ENCODE results near the gene ZNF536.
"Not testable (repeated sequence)": the region's sequence is repeated elsewhere in the genome, so short reads cannot be mapped to it uniquely, and the experiment has no call there.

ZNF536 gene

DNA sequence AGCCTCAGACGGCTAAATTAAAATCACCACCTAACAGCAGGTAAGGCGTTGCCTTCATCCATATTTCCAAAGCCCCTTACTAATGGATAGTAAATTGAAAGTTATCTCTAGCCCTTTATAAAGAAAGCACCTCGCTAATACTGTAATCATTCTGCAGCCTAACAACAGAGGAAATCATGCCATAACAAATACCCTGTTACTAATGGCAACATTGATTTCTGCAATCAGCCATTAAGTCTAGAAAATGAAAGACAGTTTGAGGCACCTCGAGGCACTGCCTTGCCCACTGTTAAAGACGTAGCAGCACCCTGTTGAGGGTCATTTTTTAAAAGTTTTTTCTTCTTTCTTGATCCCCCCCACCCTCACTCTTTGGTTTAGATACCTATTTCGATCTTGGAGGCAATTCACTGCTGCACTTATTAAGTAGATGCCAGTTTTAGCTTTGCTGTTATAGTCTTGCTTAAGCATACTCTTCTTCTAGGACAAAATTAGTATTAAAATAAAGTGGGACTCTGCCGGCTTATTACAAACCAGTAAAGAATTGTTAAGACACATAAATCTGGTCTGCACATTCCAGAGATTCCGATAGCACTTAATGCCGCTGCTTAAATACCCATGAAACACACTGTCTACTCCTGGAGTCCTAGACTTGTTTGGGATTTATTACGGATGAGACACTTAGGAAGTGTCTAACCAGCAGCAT lies 74.8 kb downstream of the ZNF536 start:
- DNase-seq (ENCODE audit: low read depth) = peak; percentile 10

DNA sequence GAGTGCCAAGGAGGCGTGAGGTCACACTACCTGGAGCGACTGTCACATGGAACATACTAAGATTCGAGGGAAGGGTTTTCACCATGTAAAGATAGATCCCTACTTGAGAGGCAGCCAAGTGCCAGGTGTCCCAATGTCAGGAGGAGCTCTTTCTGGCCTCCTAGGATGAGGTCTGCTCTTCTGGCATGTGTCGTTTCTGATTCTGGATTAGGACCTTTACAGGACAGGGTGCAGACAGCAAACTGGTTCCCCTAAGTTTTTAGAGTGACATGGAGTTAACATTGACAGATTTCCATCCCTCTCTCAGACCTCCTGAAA lies 75.3 kb downstream of the ZNF536 start:
- no peak for DNase-seq (ENCODE audit: low read depth)

DNA sequence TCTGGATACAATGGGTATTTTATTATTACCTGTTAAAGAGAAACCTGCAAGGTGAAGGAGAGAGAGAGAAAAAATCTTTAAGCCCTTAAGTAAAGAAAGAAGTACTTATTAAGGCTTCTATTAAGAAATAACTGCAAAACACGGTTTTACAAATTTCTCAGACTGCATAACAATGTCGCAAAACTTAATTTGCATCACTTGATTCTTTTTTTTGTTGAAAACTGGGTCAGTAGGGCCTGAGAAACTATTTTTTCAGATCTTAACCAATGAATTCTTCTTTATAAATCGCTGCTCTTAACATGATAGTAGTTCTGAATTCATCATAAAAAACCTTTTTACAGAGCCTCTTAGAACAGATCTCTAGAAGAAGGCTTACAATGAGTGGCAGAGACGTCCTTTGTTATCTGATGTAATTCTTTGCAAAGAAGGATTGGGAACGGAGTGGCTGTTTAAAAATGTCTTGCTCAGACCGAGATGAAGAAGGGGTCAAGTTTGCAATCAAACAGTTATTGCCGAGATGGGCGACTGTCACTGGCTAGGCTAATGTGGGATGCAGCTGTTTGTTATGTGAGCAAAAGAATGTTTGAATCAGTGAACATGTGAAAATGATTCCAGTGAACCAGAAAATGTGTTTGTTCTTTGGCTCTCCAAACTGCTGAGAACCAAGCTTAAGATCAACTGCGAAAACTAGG lies 76.3 kb downstream of the ZNF536 start:
- DNase-seq (ENCODE audit: low read depth) = no peak

DNA sequence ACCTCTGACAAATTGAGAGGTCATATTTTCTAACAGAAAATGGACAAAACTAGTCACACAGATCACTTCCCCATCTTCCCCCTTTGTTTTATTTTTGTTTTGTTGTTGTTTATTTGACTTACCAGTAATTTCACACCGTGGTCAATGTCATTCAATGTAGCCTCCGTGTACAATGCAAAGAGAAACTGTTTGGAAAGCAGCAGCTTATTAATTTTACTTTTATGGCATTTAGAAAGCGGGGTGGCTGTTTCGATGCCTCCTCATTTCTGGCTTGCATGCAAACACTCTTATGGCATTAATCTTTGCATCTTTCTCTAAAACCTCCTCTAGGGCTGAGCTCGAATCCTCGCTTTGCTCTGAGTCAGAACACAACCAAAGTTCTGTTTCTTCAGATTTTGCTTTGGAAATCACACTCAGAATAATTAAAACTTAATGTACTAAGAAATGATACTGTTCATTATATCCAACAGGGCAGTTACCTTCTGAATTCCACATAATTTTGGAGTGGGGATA lies 77.0 kb downstream of the ZNF536 start:
- no peak for DNase-seq (ENCODE audit: low read depth)

DNA sequence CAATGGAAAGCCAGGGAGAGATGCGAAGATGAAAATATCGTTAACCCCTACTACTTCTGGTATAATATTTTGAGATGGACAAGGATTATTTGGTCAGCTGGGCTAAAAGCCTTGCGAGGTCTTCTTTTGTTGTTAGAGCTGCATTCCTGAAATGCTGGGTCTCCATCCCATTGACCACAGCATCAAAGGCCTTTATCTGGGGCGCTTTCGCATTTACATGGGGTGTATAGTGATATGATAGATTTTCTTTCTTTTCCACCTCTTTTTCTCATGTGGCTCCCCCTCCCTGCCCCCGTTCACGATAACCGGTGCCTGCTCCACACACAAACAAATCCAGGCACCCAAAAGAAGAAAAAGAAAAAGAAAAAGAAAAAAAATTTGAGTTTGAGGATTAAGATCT lies 77.5 kb downstream of the ZNF536 start:
- no peak for DNase-seq (ENCODE audit: low read depth)

DNA sequence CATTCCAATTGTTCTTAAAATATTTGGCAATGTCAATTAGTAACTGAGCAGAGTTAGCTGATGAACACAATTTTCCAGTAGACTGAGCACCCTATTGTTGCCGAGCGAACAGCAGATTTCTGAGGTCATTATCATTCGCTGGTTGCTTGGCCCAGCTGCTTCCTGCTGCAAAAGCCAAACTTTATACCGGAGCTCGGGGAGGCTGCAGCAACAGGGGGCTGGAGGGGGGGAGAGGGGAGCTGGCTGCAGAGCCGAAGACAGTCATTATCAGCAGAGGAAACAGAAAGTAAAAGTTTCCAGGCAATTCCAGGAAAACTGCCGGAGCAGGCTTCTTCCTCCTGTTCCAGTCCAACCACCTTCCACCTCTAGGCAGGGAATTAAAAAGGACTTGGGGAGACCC lies 77.9 kb downstream of the ZNF536 start:
- DNase-seq (ENCODE audit: low read depth) = peak; percentile 4

DNA sequence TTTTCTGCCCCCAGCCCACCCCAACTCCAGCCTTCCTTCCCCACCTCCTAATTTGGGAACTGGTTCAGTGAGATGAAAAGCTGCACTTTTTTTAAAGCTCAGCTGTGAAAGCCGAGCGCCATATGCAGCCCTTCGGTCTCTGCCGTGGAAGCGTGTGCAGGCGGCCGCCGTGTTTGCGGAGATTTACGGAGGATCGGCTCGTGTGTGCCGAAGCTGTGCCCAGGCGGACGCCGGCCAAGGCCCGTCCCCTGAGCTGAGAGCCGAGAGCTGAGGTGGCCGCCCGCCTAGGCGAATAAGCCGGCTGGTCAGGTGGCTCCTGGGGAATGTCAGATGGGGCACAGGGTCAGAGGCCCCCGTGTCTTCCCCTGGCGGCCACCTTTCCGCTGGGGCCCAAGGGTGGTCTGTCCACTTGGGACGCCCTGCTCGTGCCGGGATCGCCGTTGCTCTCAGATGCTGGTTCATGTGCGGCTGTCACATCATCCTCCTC lies 78.7 kb downstream of the ZNF536 start:
- no peak for DNase-seq (ENCODE audit: low read depth)

DNA sequence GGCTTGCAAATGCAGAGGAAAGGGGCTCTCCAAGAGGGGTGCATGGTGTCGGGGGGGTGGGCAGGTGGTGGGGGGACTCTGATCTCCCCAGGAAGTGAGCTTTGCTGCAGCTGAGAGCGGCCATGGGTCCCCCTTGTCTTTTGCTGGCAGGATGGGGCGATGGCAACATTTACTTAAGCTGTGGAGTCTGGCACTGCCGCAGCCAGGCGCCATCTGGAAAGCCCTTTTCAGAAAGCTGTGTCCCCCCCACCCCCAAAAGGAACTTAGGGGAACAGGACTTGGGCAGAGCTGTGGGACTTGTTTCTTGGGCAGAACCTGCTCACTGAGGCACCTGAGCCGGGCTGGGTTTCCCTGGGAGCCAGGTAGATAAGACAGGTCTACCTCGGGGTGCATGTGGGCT lies 80.7 kb downstream of the ZNF536 start:
- no peak for DNase-seq (ENCODE audit: low read depth)

DNA sequence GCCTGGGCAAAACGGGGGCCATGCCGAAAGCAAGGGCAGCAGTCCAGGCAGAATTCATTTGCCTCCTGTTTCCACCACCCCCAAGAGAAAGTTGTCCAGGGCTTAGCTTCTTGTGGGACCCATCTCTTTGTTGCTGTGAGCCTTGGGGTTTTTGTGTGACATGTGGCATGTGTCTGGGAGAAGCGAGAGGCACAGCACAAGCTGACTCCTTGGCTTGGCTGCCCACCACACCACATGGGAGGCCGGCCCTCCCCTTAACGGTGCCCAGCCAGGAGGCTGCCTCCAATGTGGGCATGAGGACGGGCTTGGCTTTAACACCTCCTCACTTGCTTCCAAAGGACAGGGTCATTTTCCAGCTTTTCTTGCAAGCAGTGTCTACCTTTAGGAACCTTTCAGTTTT lies 81.6 kb downstream of the ZNF536 start:
- DNase-seq (ENCODE audit: low read depth) = no peak

DNA sequence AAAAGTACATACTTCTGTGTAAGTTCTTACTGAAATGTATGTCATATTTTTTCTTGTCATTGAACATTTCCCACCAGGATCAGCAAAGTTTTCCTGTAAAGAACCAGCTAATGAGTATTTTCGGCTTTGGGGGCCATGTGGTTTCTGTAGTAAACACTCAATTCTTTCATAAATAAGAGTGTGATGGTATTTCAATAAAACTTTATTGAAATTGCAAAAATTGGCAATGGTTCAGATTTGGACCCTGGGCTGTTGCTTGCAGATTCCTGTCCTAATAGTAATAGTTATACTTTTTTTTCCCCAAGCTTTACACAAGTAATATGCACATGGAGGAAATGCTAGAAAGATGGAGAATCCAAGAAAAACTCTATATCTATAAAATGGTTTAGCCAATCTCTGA lies 83.7 kb downstream of the ZNF536 start:
- DNase-seq (ENCODE audit: low read depth) = no peak

DNA sequence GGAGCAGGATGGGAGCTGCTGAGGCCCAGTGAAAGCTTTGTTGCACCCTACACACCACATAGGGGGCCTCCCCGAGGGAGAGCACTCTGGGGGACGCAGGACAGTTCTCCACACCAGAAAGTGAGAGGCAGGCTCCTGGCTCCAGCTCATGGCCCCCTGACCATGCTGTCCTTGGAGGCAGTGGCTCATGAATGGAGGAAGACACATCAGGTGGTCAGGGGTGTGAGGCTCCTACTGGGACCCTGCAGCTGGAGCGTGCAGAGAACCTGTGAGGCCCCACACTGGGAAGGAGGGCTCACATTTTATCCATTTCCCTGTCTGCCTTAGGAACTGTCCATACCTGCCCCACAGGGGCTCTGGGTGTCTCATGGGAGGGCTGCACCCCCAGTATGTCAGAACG lies 85.3 kb downstream of the ZNF536 start:
- no peak for DNase-seq (ENCODE audit: low read depth)

DNA sequence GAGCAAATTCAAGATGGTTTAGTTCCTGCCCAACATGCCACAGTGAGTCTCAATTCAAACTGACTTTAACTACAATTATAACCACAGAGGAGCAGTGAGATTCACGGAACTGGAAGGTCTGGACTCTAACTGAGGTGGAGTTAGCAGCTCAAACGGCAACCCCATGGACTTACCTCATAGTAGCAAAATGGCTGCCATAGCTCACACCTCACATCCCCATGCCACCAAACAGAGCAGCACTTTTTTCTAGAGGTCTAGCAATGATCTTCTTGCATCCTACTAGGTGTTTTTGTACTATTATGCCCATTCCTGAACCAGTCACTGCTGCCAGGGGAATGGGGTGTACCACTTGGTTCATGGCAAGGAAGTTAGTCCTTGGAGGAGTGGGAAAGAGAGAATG lies 87.7 kb downstream of the ZNF536 start:
- no peak for DNase-seq (ENCODE audit: low read depth)

DNA sequence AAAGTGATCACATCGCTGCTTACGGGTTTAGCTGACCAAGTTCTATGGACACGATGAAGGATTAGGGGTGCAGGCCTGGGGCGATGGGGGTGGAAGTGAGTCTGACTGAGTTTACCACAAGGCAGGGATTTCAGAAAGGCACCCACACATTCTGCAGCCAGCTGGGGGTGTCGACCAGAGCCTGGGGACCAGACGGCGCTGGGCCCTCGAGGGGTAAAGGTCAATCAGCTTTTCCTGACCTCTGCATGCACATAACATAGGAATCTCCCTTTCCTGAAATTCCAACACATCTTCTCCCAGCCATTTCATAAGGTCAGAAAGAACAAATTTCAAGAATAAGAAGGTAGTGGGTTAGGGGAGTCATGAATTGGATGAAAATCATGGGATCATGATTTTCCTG lies 92.0 kb downstream of the ZNF536 start:
- no peak for DNase-seq (ENCODE audit: low read depth)

DNA sequence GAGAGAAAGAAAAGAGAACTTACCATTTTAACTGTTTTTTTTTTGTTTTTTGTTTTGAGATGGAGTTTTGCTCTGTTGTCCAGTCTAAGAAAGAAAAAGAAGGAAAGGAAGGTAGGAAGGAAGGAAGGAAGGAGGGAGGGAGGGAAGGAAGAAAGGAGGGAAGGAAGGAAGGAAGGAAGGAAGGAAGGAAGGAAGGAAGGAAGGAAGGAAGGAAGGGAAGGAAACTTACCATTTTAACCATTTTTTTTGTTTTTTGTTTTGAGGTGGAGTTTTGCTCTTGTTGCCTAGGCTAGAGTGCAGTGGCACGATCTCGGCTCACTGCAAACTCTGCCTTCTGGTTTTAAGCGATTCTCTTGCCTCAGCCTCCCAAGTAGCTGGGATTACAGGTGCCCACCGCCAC lies 94.4 kb downstream of the ZNF536 start:
- not testable (repeated sequence) for DNase-seq (ENCODE audit: low read depth)

DNA sequence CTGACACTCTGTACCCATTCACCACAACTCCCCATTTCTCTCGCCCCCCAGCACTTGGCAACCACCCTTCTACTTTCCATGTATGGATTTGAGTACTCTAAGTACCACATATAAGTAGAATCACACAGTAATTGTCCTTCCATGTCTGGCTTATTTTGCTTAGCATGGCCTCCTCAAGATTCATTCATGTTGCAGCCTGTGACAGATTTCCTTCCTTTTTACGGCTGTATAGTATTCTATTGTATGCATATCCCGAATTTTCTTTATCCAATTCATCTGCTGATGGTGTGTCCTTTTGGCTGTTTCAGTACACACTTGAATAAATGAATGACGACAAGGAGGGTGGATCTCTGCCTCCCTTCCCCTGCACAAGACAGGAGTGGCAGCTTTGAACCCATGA lies 95.1 kb downstream of the ZNF536 start:
- no peak for DNase-seq (ENCODE audit: low read depth)

DNA sequence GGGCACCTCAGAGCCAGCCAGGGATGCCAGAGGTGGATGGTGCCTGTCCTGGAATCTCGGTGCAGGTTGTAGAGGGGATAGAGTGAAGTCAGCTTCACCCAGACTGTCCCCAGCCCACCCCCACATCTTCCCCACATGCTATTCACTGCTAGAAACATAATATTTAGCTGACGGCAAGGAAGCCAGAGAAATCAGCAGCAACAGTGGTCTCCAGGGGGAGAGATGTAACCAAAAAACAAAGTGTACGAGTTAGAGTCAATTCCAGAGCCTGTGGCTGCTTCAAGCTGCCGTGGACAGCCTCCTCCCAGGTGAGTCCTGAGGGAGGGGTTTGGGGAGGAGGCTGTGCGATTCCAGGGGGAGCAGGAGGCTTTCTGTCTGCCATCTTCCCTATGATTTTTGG lies 97.6 kb downstream of the ZNF536 start:
- DNase-seq (ENCODE audit: low read depth) = no peak

DNA sequence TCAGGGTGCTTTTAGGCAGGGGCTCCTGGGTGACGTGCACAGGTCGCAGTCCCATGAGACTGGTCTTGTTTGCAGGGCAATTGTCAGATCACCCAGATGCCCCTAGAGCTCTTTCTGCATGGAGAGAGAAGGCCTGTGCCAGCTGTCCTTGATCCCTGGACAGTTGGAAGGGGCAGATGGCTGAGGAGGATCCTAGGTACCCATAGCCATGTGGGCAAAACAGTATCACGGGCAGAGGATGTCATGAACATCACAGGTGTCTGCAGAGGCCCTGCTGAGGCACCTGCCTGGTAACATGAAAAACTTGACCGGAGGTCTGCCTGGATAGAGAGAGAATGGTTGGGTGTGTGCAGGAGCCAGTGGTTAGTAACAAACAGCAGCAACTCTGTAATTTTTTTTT lies 99.3 kb downstream of the ZNF536 start:
- DNase-seq (ENCODE audit: low read depth) = no peak

DNA sequence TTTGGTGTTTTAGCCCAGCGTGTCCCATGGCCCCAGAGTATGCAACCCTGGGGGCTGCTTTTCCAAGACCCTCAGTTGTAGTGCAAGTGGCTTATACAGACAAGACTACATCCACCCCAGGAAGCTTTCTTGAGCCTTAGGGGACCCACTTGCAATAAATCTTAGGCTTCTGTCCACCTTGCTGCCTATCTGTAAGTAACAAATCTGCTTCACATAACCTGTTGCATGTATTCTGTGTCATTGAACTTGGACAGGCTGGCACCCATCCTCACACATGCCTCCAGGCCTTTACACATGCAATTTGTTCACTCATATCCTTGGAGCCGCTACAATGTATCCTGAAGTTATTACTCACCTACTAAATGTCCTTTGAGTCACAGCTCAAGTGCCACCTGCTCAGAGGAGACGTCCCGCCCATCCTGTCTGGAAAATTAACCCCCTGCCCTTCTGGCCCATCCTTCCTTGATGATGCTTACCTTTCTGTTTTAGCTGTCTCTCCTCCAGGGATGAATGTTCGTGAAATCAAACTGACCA lies 101.2 kb downstream of the ZNF536 start:
- no peak for DNase-seq (ENCODE audit: low read depth)

DNA sequence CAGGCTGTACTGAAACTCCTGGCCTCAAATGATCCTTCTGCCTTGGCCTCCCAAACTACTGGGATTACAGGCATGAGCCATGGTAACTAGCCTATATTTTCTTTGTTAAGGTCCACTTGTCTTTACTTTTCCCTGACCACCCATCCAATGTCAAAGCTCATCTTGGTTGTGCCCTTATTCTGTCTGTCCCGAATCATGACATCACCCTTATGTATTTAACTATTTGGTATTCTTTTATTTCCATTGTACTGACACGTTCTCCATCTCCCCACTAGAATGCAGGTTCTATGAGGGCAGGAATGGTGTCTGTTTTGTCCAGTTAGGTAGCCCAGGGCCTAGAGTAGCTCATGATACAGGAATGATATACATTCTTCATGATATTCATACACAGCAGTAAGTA lies 104.8 kb downstream of the ZNF536 start:
- no peak for DNase-seq (ENCODE audit: low read depth)

DNA sequence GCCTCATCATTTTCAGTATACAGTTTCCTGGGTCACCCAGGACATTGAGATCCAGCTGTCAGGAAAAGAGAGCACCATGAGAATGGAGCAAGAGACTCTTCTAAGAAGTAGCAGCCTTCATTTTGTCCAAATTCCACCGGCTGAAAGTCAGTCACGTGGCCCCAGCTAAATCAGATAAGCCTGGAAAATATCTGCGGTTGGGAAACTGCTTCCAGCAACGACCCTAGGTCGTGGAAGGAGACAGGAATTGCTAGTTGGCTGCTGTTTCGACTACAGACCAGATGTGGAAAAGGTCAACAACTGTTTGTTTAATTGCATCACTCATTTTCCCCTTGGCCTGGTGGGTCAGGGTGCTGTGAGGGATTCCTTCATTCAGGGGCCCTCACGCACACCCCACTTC lies 107.0 kb downstream of the ZNF536 start:
- no peak for DNase-seq (ENCODE audit: low read depth)

DNA sequence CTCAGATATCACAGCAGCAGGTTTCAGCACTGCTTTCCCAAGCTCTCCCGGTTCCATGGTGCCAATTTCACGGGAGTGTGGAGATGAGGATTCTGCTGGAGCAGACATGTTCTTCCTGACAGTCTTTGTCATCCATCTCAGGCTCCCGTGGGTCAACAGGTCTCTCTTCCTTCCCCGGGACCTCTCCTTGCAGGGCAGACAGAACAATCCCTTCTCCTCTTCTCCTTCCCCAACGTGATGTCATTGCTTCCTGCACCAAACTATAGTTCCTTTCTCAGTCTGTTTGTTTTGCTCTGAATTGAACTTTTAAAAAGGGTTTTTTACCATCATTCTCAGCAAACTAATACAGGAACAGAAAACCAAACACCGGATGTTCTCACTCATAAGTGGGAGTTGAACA lies 107.9 kb downstream of the ZNF536 start:
- DNase-seq (ENCODE audit: low read depth) = no peak

DNA sequence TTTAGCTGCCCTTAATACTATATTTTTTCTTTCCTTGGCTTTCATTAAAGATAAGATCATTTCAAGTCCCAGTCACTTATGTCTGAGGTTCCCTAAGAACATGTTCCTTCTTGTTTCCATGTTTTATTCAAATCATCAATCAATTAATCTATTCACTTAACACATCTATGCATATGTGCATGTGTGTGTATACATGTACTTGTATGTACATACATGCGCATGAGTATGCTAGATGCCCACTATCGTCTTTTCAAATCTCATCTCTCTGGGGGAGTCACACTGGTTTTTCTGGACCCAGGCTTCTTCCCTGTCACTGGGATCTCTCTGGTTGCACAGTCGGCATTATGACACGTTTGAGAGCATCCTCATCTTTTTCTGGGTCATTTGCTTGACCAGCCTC lies 108.9 kb downstream of the ZNF536 start:
- DNase-seq (ENCODE audit: low read depth) = no peak

DNA sequence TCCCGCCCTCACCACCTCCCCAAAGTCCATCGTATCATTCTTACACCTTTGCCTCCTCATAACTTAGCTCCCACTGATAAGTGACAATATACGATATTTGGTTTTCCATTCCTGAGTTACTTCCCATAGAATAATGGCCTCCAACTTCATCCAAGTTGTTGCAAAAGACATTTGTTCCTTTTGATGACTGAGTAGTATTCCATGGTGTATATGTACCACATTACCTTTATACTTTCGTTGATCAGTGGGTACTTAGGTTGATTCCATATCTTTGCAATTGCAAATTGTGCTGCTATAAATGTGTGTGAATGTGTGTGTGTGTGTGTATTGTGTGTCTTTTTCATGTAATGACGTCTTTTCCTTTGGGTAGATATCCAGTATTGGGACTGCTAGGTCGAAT lies 109.6 kb downstream of the ZNF536 start:
- DNase-seq (ENCODE audit: low read depth) = no peak

DNA sequence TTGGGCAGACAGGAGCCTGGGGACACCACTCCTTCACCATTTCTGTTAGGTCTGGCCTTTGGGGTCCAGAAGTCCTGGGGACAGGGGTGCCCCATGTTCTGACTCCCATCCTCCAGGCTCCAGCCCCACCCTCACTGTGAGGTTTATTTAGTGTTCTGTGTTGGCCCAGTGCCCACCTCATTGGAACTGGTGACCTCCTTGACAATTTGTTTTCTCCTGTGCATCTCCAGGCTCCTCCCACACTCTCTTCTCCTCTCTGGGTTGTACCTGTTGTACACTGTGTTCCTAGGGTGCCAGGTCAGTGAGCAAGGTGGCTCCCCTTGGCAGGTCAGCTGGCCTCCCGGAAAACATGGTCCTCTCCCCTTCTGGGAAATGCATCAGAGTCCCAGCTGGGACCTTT lies 110.8 kb downstream of the ZNF536 start:
- DNase-seq (ENCODE audit: low read depth) = no peak

Measured in iris pigment epithelial cell (primary cell).